Measurements from ENCODE around the gene ITPKA. TPM values are rescaled to one million over a fixed set of nuclear protein-coding genes. Genes with fewer than 3 reads are reported as not detected.

Gene ITPKA
- total RNA-seq, 1 donor from 2014 or later = 0.79 TPM

DNA sequence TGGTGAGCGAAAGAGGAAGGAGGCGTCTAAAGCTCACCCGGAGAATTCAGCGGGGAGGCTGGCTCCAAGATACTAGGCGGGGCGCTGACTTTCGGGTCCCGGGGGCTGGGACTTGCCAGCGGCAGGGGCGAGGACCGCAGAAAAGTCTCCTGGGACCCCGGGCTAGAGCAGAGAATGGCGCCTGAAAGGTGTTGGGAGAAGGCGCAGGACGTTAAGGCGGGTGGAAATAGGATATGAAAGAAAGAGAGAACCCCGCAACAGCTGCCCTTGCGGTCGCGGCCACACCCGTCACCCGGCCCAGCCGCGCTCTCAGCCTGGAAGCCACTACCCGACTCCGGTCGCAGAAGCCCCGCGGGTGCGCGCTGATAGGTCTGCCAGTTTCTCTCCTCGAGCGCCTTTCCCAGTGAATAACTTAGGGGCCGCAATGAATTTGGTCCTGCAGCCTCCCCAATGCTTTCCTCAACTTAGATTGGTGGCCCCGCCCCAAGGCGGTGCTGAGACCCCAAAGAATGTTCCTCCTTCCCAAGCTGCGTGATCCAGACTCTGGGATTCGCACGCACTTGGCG lies 19.3 kb downstream of the ITPKA start:
- Histone ChIP-seq H3K4me3 (ENCODE audit: low read depth, low read length) (no peak overlapping the region), H3K27me3 (ENCODE audit: control insufficient read depth, insufficient read depth, low read length) (peaks cover 26% of the 10 kb centered on the region), H3K36me3 (ENCODE audit: control insufficient read depth, insufficient read depth, low read length) (peaks cover 1% of the 10 kb centered on the region)
- no peak for FAIRE-seq
- TF ChIP-seq, protein P1, sequence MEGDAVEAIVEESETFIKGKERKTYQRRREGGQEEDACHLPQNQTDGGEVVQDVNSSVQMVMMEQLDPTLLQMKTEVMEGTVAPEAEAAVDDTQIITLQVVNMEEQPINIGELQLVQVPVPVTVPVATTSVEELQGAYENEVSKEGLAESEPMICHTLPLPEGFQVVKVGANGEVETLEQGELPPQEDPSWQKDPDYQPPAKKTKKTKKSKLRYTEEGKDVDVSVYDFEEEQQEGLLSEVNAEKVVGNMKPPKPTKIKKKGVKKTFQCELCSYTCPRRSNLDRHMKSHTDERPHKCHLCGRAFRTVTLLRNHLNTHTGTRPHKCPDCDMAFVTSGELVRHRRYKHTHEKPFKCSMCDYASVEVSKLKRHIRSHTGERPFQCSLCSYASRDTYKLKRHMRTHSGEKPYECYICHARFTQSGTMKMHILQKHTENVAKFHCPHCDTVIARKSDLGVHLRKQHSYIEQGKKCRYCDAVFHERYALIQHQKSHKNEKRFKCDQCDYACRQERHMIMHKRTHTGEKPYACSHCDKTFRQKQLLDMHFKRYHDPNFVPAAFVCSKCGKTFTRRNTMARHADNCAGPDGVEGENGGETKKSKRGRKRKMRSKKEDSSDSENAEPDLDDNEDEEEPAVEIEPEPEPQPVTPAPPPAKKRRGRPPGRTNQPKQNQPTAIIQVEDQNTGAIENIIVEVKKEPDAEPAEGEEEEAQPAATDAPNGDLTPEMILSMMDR (IDR thresholded peaks at IDR 0.05; ENCODE audit: insufficient read depth, low read length, severe bottlenecking) = no peak
- no peak for DNase-seq (ENCODE audit: low read depth)

DNA sequence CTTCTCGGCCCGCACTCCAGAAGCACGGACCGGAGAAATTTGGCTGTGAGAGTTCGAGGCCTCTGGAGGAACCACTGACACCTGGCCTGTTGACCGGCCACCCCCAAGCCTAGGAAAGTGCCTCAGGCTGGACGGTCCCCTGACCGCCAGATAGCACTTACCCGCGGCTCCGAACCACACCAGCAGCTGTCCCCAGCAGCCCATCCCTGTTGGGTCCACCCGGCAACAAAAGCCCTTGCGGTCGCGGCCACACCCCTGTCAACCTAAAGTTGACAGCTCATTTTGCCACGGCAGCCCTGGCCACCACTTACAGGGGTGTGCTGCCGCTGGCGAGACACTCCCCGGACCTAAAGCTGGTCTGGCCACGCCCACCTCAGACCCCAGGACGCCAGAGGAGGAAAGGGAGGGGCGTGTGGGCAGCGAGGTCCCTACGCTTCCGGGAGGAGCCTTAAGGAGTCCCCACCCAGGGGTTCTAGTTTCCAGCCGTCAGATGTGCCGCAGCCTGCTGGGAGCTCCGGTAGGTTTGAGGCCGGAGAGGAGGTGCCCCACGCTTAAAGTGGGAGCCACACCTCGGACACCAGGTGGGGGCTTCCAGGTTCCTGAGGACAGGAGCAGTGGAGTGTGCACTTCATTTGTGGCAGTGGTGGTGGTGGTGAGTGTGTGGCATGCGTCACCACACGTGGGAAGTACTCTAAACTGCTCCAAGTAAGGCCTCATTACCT lies 20.0 kb downstream of the ITPKA start, which contains the start of gene LTK:
Gene LTK (minus strand): TSS at position 322 of the 722 bp plus-strand sequence. CDS start 118 bp downstream, at position 204.
- TF ChIP-seq, protein P1 (IDR thresholded peaks at IDR 0.05; ENCODE audit: insufficient read depth, low read length, severe bottlenecking) = no peak
- H3K36me3 ChIP-seq (ENCODE audit: control insufficient read depth, insufficient read depth, low read length) = peaks cover 1% of the 10 kb centered on the region
- FAIRE-seq (no peak), DNase-seq (ENCODE audit: low read depth) (peak; percentile 14)
- peaks cover 26% of the 10 kb centered on the region for H3K27me3 ChIP-seq (ENCODE audit: control insufficient read depth, insufficient read depth, low read length)
- no peak within 1 kb of the TSS for H3K4me3 ChIP-seq (ENCODE audit: low read depth, low read length)

DNA sequence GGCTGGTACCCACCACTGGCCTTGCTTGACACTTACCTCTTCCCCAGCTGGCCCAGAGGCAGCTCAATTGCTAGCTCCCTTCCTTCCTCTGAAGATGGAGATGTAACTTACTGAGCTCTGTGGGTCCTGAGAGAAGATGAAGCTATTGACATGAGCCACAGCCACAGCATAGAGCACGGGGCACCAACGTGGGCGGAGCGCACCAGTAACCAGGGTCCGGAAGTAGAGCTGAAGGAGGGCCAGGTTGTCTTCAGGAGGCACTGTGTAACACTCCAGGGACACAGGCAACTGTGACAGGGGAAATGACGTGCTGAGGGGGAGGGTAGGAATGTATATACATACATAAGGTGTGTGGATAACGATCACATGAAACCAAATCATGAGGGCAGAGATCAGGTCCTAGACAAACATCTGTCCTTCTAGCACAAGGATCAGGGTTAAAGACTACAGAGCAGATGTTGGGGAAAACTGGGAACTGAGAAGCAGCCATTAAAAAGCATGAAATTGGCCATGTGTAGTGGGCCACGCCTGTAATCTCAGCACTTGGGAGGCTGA lies 24.3 kb downstream of the ITPKA start:
- Histone ChIP-seq H3K36me3 (ENCODE audit: control insufficient read depth, insufficient read depth, low read length) (peaks cover 8% of the 10 kb centered on the region), H3K27me3 (ENCODE audit: control insufficient read depth, insufficient read depth, low read length) (peaks cover 8% of the 10 kb centered on the region), H3K4me3 (ENCODE audit: low read depth, low read length) (no peak overlapping the region)
- TF ChIP-seq, protein P1 (IDR thresholded peaks at IDR 0.05; ENCODE audit: insufficient read depth, low read length, severe bottlenecking) = no peak
- DNase-seq (ENCODE audit: low read depth) = no peak
- no peak for FAIRE-seq

DNA sequence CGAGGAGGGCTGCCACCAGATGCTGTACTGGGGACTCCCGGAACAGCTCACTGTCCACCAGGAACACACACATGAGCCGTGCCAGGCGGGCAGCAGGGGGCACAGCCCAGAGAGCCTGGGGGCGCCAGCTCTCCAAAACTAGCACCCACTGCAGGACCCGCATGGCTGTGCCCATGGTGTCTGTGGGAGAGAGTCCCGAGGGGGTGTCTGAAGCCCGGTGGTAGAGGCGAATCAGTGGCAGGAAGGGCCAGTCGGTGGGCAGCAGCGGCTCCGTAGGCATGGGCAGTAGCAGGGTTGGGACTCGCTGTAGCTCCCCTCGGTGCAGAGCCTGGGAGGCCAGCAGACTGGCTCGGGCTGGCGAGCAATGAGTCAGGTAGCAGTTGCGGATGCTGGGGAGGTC lies 27.0 kb downstream of the ITPKA start:
- no peak for FAIRE-seq
- peaks cover 11% of the 10 kb centered on the region for H3K36me3 ChIP-seq (ENCODE audit: control insufficient read depth, insufficient read depth, low read length)
- DNase-seq (ENCODE audit: low read depth) = no peak
- TF ChIP-seq, protein P1 (IDR thresholded peaks at IDR 0.05; ENCODE audit: insufficient read depth, low read length, severe bottlenecking) = no peak
- no peak overlapping the region for H3K4me3 ChIP-seq (ENCODE audit: low read depth, low read length)
- H3K27me3 ChIP-seq (ENCODE audit: control insufficient read depth, insufficient read depth, low read length) = no peaks in the 10 kb centered on the region

DNA sequence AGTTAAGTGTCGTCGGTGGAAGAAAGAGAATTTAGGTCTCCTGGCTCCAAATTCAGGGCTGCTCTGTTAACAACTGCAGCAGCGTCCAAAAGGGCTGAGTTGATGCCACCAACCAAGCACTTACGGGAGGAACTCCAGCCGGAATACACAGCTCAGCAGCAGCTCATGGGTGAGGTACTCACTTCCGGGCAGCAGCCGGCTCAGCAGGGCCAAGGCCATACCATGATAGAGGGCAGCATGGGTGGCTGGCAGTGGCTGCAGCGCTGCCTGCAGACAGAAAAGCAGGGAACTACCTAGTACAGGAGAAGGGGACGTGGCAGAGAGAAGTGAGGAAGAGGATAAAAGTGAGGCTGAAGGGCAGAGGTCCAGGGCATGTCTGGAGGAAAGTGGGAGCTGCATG lies 27.9 kb downstream of the ITPKA start:
- H3K27me3 ChIP-seq (ENCODE audit: control insufficient read depth, insufficient read depth, low read length) = no peaks in the 10 kb centered on the region
- no peak overlapping the region for H3K4me3 ChIP-seq (ENCODE audit: low read depth, low read length)
- FAIRE-seq = no peak
- no peak for DNase-seq (ENCODE audit: low read depth)
- TF ChIP-seq, protein P1 (IDR thresholded peaks at IDR 0.05; ENCODE audit: insufficient read depth, low read length, severe bottlenecking) = no peak
- peaks cover 15% of the 10 kb centered on the region for H3K36me3 ChIP-seq (ENCODE audit: control insufficient read depth, insufficient read depth, low read length)
